ENCODE measurements around the gene ARHGAP6. TPM values are rescaled to one million over a fixed set of nuclear protein-coding genes. Genes with fewer than 3 reads are reported as not detected.

ARHGAP6 gene
- total and polyA plus RNA-seq, 2 of the 13 experiments (the other 11 are each of a cell fraction or from before 2014, with no cell fraction given), result 0.11 TPM; not detected in 1

- ATAC-seq, result no peak
- in situ Hi-C loops (cut with HindIII; ENCODE audit: extremely low pct_ligation_motif_present, low pct_unique_long_range_greater_than_20kb), result loop anchor here (25.0 kb wide), 1 partner anchor 624 kb away; the partner anchor contains the start of gene MSL3
- TF ChIP-seq SOX5 (CRISPR knock-in tag; IDR thresholded peaks at IDR 0.05; ENCODE audit: borderline replicate concordance) (no peak), ZNF414 (CRISPR knock-in tag; IDR thresholded peaks at IDR 0.05) (no peak), SETDB1 (CRISPR knock-in tag; IDR thresholded peaks at IDR 0.05; ENCODE audit: borderline replicate concordance) (no peak), HMGXB3 (CRISPR knock-in tag; IDR thresholded peaks at IDR 0.05; ENCODE audit: borderline replicate concordance) (no peak), ZNF709 (CRISPR knock-in tag; IDR thresholded peaks at IDR 0.05) (no peak), ZNF407 (CRISPR knock-in tag; IDR thresholded peaks at IDR 0.05; ENCODE audit: not compliant biosample characterization) (no peak), ZNF431 (CRISPR knock-in tag; IDR thresholded peaks at IDR 0.05; ENCODE audit: borderline replicate concordance, low read depth) (no peak), ZNF160 (CRISPR knock-in tag; IDR thresholded peaks at IDR 0.05) (no peak), ZNF674 (CRISPR knock-in tag; IDR thresholded peaks at IDR 0.05; ENCODE audit: low read depth) (no peak)
These were observed 527.0 kb downstream of the ARHGAP6 start for GRCh38 chrX:11138498-11139390.

More at GRCh38 chrX:11138498-11139390, 527.0 kb downstream of the ARHGAP6 start:
- Histone ChIP-seq H3K9ac (ENCODE audit: insufficient read depth, low read depth, low read length) (no peak overlapping the region), H3K79me2 (ENCODE audit: insufficient read depth, low read length) (no peaks in the 10 kb centered on the region), H2AFZ (ENCODE audit: low read length) (no peak overlapping the region), H4K20me1 (ENCODE audit: insufficient read depth, low read length) (no peaks in the 10 kb centered on the region), H3K4me1 (ENCODE audit: insufficient read depth, low read length) (peaks cover 8% of the 10 kb centered on the region; the same call in 1 of the 2 replicates), H3K27me3 (ENCODE audit: control insufficient read depth in 1 of 2, insufficient read depth in 2 of 2, low read length in 2 of 2) (no peaks in the 10 kb centered on the region), H3K4me3 (replicated peaks in 1 of 3; ENCODE audit: insufficient read depth in 1 of 3, low read depth in 2 of 3, low read length in 3 of 3) (no peak overlapping the region), H3K27ac (ENCODE audit: extremely low read length, insufficient read depth, low read length) (no peak overlapping the region), H3K36me3 (replicated peaks in 1 of 2; ENCODE audit: control insufficient read depth in 1 of 2, insufficient read depth in 2 of 2, low read length in 2 of 2) (no peaks in the 10 kb centered on the region), H3K4me2 (ENCODE audit: low read depth, low read length) (no peak overlapping the region), H3K9me3 (ENCODE audit: low read length) (no peaks in the 10 kb centered on the region)
- 66% methylated on average over 15 of the region's 56 CpGs for WGBS (ENCODE audit: low lambda C conversion rate)
- no TSS peak for BruUV-seq (replicated peaks)
- ChIA-PET POLR2A (no interaction called here), CTCF (ENCODE audit: low intra/inter-chr PET ratio, low total read pairs) (interaction anchor here (1.7 to 1.8 kb wide), 2 partner anchors 949 to 1019 kb away, joined by 7 to 21 read pairs; no protein-coding TSS in a partner anchor)
- FAIRE-seq (no peak), DNase-seq (ENCODE audit: low spot score) (no peak)
- intact Hi-C loops (cut with micrococcal nuclease; ENCODE audit: unreplicated experiment), result no loop called here

All from HepG2 (cell line).